Raji (cell line): Measurements from ENCODE around the gene RAPGEF4.

ENCODE experiments used
- POLR2A ChIP-seq: IDR thresholded peaks from 2 replicates; pipeline ENCODE4 v1.6.1; 2011; ENCODE audit warnings: low read depth, low read length, control low read depth; ENCODE audit not compliant: insufficient read depth

Gene RAPGEF4

DNA sequence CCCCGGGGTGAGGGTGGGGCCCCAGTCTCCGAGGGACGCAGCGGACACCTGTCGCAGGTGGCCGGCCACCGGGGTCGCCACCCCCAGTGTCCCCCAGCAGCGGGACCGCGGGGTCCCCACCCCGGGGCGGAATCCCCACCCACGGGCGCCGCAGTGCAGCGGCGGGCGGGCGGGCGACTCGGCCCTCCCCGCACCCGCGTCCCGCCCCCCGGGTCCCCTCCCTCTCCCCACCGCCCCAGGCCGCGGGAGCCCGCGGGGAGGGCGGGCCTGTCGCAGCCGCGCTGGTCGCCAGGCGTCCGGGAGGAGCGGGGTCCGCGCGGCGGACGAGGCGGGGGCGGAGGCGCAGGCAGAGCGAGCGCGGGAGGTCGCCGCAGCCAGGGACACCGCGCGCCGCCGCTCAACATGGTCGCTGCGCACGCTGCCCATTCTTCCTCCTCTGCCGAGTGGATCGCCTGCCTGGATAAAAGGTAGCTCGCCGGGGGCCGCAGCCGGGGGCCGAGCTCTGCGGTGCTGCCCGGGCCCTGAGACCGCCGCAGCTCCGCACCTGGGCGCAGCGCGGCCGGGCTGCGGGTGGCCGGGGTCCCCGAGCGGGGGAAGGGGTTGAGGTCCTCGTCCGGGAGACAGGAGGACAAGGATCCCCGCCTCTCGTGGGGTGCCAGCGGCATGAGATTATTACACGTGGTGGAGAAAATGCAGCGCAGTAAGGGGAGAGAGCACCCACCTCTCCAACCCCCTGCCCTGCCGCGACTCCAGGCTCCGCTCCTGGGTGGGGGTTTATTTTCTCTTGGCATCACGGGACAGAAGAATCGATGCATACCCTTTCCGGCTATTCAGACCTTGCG is at the start of gene RAPGEF4:
Gene RAPGEF4, plus strand, starts transcription at position 264 of the 842 bp plus-strand sequence. Its CDS starts 139 bp downstream, at position 403.
- TF ChIP-seq POLR2A = no peak

DNA sequence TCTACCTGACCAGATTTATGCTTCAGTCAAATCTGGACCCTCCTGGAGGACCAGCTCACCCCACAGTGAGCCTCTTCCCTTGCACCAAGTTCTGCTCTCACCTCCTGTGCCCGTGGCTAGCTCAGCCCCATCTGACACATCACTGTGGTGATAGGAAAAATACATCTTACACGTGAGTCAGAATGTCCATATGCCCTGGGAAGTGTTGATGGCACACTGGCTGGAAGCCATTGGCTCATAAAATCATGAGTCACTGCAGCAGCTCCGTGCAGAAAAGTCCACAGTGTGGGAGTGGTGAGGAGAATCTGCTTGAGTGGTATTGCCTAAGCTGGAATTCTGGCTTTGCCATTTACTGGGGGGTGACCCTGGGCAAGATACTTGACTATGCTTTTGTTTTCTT is 42.6 kb upstream of the RAPGEF4 start:
- TF ChIP-seq POLR2A = no peak

DNA sequence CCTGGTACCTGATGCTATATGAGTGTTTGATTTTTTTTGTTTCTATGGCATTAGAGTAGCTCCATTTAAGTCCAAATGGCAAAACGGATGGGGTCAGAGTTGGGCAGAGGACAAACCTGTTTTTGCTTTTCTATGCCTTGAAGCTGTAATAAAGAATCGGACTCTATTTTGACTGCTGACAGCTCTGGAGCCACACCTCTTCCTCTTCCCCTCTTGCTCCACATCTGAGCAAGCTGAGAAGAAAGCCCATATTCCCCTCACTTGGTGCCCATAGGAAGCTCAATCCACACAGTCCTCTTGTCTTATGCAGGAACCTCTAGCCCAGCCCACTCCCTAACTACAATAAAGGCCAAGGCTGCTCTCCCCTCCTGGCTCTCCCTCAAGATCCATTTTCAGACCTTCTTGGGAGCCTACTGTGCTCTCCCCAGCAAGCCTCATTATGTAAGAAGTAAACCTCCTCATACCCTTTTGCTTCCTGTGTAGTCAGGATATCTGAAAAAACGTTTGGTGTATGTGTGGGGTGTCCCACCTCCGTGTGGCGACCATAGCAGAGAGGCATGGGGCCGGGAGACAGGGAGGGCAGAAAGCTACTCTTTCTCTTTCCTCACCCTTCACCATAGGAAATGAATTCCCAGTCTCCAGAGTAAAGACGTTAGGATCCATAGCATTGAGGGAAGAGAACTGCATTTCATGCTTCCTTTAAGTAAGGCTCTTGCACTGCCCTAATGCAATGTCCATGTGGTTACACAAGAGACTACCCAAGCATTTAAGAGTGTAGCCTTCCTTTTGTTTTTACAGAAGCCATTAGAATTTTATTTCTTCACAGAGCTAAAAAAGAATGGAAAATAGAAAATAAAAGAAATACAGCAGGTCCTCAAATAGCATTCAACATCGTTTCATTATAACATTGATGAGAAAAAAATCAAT is 41.9 kb upstream of the RAPGEF4 start:
- no peak for TF ChIP-seq POLR2A

DNA sequence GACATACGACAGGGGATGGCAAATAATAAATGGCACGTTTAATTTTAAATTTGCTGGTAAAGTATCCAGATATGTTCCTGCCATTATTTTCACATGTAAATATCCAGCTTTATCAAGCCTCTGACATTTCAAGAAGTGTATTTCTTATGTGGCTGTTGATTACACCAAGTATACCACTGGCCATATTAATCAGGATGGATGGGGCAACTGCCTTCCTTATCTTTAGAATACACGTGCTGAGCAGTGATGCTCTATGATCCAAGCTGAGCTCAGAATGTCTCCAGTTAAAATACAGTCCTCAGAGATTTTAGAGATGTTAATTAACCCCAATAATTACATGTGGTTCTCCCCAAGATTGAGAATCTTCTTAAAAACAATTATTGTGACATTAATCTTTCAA is 38.3 kb upstream of the RAPGEF4 start:
- no peak for TF ChIP-seq POLR2A

DNA sequence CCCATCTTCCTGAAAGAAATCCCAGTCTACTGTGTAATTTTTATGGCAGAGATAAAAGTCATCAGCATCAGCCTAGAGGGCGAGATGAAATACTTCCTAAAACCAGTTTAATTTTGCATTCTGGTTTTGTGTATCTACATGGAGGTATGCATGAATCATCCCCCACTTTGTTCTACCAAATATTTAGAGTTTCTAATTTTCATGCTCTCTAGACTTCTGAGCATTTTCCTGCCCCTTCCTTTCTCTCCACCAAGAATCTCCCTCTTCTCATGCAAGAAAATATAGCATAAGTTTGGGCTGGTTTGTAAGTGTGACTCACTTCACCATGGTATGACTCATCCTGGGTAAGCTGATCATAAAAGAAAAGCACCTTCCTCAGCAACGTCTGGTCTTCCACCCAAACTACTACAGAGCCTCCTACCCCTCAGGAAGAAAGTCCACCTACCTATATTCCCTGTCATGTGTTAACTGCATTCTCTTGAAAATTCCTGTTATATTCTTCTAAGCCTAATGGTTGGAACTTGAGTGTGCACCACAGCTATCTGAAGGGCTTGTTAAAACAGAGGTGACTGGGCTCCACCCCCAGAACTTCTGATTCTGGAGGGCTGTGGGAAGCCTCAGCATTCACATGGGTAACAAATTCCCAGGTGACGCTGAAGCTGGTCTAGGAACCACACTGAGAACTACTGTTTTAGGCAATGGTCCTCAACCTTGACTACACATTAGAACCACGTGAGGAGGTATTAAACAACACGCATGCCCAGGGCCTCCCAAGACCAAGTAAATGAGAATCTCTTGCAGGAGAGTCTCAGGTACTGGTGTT is 37.4 kb upstream of the RAPGEF4 start:
- no peak for TF ChIP-seq POLR2A

DNA sequence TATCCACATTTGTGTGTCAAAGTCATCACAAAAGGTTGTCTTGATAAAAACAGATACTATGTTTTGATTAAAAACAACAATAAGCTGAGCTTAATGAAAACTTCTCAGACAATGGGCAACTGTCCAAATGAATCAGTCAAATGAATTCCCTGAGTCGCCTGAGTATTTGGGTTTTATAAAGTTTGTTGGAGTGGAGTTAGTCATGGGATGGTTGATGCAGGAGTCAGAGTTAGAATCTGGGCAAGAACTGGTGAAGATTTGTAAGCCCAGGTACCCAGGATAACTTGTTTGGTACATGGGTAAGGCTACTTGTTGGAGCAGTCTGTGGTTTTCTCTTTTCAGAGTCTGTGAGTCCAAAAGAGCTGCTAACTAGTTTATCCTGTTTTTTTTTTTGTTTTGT is 34.4 kb upstream of the RAPGEF4 start:
- no peak for TF ChIP-seq POLR2A

DNA sequence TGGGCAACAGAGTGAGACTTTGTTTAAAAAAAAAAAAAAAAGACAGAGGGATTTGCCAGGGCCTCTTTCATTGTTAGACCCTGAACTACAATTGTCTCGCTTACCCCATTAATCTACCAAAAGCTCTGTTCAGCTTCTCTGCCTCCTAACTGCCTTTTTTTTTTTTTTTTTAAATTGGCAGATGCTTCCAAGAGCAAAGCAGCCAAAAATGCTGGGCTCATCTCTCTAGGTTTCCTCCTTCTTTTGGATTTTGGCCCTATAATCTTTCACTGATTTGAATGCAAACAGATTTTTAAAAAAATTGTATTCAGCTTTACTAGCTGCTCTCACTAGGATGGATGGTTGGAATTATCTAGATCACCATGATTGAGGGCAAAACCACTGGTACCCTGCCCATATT is 33.2 kb upstream of the RAPGEF4 start:
- TF ChIP-seq POLR2A = no peak

DNA sequence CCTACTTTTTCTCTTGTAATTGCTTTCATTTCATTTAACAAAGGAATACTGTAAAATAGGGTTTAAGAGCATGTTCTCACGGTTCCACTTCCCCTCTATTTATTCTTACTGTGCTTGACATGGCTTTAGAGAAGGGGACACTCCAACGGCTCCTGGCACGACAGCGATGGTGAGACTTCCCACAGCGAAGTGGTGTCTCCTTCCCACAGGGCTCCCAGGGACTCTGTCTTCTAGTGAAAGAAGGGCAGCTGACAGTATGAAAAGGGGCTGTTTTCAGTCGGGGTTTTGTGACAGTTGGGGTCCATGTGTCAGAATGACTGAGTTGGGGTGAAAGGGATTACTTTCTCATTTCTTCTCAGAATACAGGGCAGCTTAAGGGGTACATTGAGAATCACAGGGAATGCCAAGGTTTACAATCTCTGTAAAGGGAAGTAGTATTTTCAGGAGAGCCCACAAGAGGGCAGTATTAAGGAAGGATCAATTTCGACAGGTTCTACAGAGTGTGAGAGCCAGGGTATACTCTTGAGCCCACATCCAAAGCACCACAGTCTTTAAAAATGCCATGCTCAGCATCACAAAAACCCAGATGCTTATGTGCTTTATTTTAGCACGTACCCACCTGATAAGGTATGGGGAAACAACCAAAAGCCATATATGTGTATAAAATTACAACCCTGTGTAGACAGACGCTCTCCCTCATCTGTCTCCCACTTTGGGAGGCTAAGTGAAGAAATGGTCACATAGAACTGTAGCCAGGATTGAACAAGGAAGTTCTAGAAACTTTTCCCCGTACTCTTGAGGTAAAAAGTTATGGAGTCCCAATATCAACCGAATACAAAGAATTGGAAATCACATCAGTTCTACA is 31.3 kb upstream of the RAPGEF4 start:
- no peak for TF ChIP-seq POLR2A

DNA sequence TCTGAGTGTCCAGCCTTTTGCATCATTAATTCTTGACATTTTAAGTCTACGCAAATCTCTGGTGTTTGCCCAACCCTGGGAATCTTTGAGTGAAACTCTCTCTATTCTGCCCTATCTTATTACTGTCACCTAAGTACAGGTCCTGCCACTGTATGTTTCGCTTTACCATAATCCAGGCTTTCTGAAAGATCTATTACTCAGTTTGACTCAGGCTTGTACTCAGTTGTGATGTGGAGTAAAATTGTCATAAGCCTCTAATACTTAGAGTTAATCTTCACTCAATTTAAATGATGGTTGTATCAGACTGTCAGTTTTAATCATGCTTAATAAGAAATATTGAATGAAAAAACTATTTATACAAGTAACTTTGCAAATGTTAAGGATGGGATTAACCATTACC is 30.3 kb upstream of the RAPGEF4 start:
- TF ChIP-seq POLR2A = no peak

DNA sequence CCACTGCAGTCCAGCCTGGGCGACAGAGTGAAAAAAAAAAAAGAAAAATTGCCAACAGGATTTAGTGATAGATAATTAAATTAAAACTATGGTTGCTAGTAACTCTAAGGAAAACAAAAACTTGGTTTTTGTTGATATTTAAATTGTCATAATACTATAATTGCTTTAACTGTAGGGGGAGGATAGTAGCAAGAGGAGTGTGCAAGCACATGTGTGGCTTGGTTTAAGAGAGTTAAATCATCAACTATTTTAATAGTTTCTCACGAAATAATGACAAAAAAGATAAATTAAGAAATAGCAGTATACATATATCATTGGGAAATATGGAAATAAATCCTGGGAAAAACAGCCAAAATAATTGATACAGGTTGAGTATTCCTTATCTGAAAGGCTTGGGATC is 27.4 kb upstream of the RAPGEF4 start:
- no peak for TF ChIP-seq POLR2A

DNA sequence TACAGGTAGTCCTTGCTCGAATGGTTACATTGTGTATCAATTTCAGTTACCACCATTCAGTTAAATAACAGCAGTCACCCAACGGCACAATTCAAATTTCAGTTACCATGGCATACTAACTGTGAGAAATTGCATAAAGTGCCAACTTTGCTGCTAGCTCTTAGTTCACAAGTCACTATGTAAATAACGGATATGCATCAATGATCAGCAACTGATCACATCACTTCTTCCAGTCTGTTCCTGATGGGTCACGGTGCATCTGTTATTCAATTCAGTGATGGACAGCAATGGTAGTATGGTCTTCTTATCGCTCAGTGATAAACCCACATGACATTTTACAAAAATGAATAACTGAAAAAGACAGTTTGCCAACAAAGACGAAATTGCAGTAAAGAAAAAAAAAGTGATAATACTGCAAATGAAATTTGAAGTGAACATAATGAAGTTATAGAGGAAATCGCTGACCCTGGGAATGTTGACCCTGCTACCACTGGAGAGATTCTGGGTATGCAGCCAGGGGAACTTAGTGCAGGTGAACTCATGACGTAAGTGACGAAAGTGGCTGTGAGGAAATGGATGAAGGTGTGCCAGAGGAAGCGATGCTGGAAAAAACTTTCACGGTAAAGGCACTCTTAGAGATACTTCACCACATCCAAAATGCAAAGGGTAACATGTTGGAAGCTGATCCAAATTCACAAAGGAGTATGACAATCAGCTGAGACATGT is 25.9 kb upstream of the RAPGEF4 start:
- TF ChIP-seq POLR2A = no peak

DNA sequence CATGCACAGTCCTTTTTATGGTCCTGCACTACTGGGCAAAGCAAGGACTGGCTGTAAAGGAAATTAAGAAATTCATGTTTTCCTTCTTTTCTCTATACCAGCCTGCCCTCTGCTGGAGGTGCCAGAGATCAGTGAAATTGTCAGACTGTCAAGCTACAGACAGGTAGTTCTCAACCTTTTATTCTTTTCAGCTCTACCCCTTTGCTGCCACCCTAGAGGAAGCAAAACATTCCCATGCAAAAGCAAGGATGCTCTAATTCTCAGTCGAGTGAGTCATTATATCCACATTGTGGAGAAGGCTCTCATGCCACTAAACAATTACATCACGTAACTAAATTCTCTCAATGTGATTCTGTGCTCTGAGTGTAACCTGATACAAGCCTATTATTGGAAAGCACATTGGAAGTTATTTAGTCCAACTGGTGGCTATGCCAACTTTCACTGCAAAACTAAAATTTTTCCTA is 25.0 kb upstream of the RAPGEF4 start:
- TF ChIP-seq POLR2A = no peak

DNA sequence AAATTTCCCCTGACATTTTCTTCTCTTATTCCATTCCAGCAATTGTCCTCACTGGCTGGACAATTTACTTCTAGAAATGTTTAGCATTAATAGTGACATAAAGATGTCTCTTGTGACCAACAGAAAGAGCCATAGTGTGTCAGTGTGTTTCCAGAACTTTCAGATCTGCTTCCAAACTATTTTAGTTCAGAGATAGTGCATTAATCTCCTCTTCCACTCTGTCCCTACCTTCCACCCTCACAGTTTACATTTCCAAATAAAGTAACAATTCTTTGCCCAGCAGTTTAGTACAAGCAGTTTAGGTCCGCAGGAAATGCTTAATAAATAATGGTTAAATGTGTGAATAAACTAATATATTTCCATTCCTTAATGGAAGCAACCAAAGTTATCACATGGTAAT is 24.5 kb upstream of the RAPGEF4 start:
- TF ChIP-seq POLR2A = no peak
